DND-41 (cell line): Measurements from ENCODE around the gene PCDHGA11.

ENCODE experiments used
- CTCF ChIP-seq: IDR thresholded peaks from 2 replicates; pipeline ENCODE4 v1.5.1; 2012; ENCODE audit warnings: borderline replicate concordance, low read length, moderate library complexity, mild to moderate bottlenecking; ENCODE audit not compliant: poor library complexity, severe bottlenecking; ENCODE audit errors: extremely low read depth
- EZH2 ChIP-seq: IDR thresholded peaks from 3 replicates; pipeline ENCODE4 v1.6.1; 2012; ENCODE audit warnings: borderline replicate concordance, low read depth, mild to moderate bottlenecking, moderate library complexity, low read length, inconsistent platforms; ENCODE audit not compliant: severe bottlenecking

GRCh38 chr5:141465351-141465750 is 44.5 kb downstream of the PCDHGA11 start:
- TF ChIP-seq CTCF = no peak
- no peak for TF ChIP-seq EZH2
